ENCODE measurements around the gene LYRM7.

DNA sequence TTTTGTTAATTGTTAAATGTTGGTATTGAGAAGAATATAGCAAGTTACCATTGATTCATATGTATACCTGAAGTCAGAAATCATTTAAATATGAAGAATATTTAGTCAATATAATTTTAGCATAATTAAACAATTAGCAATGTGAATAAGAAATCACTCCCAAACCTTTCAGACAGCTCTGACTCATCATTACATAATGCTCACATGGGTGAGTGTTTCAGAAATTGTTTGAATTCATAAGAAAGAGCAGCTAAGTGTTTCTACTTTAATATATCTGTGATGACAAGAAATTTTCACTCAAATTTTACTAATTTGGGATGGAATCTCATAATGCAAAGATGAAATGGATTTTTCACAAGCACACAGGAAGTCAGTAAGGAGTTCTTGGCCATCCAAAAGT lies 51.1 kb downstream of the LYRM7 start:
- TF ChIP-seq POLR2A (IDR thresholded peaks at IDR 0.05) (no peak), POLR2AphosphoS5 (IDR thresholded peaks at IDR 0.05) (no peak)
- TF ChIP-seq, protein P1, sequence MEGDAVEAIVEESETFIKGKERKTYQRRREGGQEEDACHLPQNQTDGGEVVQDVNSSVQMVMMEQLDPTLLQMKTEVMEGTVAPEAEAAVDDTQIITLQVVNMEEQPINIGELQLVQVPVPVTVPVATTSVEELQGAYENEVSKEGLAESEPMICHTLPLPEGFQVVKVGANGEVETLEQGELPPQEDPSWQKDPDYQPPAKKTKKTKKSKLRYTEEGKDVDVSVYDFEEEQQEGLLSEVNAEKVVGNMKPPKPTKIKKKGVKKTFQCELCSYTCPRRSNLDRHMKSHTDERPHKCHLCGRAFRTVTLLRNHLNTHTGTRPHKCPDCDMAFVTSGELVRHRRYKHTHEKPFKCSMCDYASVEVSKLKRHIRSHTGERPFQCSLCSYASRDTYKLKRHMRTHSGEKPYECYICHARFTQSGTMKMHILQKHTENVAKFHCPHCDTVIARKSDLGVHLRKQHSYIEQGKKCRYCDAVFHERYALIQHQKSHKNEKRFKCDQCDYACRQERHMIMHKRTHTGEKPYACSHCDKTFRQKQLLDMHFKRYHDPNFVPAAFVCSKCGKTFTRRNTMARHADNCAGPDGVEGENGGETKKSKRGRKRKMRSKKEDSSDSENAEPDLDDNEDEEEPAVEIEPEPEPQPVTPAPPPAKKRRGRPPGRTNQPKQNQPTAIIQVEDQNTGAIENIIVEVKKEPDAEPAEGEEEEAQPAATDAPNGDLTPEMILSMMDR (IDR thresholded peaks at IDR 0.05) = no peak

All from breast epithelium (tissue), 3 donors.